Smooth muscle cell (in vitro differentiated cells): ENCODE measurements around the gene CR1L. TPM values are rescaled to one million over a fixed set of nuclear protein-coding genes. Genes with fewer than 3 reads are reported as not detected.
"Not testable (repeated sequence)": the region's sequence is repeated elsewhere in the genome, so short reads cannot be mapped to it uniquely, and the experiment has no call there.

Experiments used
- DNase-seq: peaks from one replicate; lab custom pipeline; 2025; ENCODE audit not compliant: unreplicated experiment; lab: John Stamatoyannopoulos, UW
- H2AFZ ChIP-seq: fragments of 200-600 bp; sonication (generic); 2 replicates; pipeline ENCODE4 v1.6.0; 2016; ENCODE audit warnings: antibody characterized with exemption, low read depth, mild to moderate bottlenecking
- H3F3A ChIP-seq: fragments of 200-600 bp; sonication (generic); 2 replicates; pipeline ENCODE4 v1.6.0; 2017; ENCODE audit warnings: antibody characterized with exemption, low read depth
- H3K27ac ChIP-seq: fragments of 200-600 bp; sonication (generic); 2 replicates; pipeline ENCODE4 v1.5.1; 2016; ENCODE audit warnings: low read depth, mild to moderate bottlenecking
- H3K27me3 ChIP-seq: fragments of 200-600 bp; sonication (generic); 2 replicates; pipeline ENCODE4 v1.6.1; 2016; ENCODE audit warnings: low read depth, mild to moderate bottlenecking
- H3K36me3 ChIP-seq: fragments of 200-600 bp; sonication (generic); 2 replicates; pipeline ENCODE4 v1.5.1; 2016; ENCODE audit warnings: low read depth
- H3K4me1 ChIP-seq: fragments of 200-600 bp; sonication (generic); 2 replicates; pipeline ENCODE4 v1.5.1; 2016; ENCODE audit warnings: low read depth
- H3K4me2 ChIP-seq: fragments of 200-600 bp; sonication (generic); 2 replicates; pipeline ENCODE4 v1.6.0; 2016; ENCODE audit warnings: mild to moderate bottlenecking
- H3K4me3 ChIP-seq: fragments of 200-600 bp; sonication (generic); 2 replicates; pipeline ENCODE4 v1.5.1; 2016; ENCODE audit warnings: mild to moderate bottlenecking
- H3K79me2 ChIP-seq: fragments of 200-600 bp; sonication (generic); 2 replicates; pipeline ENCODE4 v1.6.0; 2016; ENCODE audit warnings: low read depth, mild to moderate bottlenecking
- H3K9ac ChIP-seq: fragments of 200-600 bp; sonication (generic); 2 replicates; pipeline ENCODE4 v1.6.0; 2016; ENCODE audit warnings: low read depth
- H3K9me3 ChIP-seq: fragments of 200-600 bp; sonication (generic); replicated peaks from 2 replicates; pipeline ENCODE4 v1.5.1; 2016; ENCODE audit warnings: low read depth
- H4K20me1 ChIP-seq: fragments of 200-600 bp; sonication (generic); 2 replicates; pipeline ENCODE4 v1.6.0; 2016; ENCODE audit warnings: low read depth
- WGBS: methylation state at CpG from one replicate; pipeline ENCODE4 v1.1.7; 2016; ENCODE audit warnings: low lambda C conversion rate; 5-methylcytosine and 5-hydroxymethylcytosine counted together
- polyA plus RNA-seq: library from polyadenylated mRNA; unstranded; fragments of >200 nt; fragmentation: Nextera tagmentation; extraction: Ambion mirVana; gene quantifications from 2 replicates; pipeline ENCODE4 v1.2.1, GENCODE V29; 2016
- small RNA-seq: library from RNA; depleted of rRNA; stranded (forward); fragments of <200 nt; gene quantifications from one replicate; pipeline ENCODE3, GENCODE V24; 2014
- total RNA-seq: library from RNA; depleted of rRNA; stranded (reverse); fragments of >200 nt; gene quantifications from 2 replicates; pipeline ENCODE4 v1.2.3, GENCODE V29; 2014
- TF ChIP-seq, protein P1 (sequence below): fragments of 200-600 bp; sonication (generic); IDR thresholded peaks from 2 replicates; pipeline ENCODE4 v1.5.1; 2017; ENCODE audit warnings: borderline replicate concordance, mild to moderate bottlenecking, antibody characterized with exemption; ENCODE audit not compliant: insufficient read depth, poor library complexity, severe bottlenecking

Gene CR1L
- total and polyA plus RNA-seq, 2 experiments from 2014 or later, result 0.95 TPM; not detected in 1

DNA sequence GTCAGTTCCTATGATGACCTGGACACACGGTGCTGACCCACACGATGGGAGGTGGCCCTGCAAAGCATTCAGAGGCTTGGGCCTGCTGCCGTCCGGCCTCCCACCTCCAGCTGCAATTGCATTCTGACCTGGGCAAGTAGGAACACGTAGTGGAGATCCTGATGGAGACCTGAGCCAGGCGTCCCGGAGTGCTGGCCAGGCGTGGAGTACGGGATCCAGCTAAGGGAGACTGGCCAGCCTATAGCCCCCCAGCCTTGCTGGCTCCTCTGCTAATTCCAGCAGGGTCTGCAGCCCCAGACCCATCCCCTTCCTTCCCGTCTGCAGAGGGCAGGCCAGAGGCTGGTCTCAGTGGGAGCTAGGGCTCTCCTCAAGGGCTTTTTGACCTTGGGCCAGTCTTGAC, 118.2 kb downstream of the CR1L start:
- Histone ChIP-seq H4K20me1 (peaks cover 5% of the 10 kb centered on the region), H3K9me3 (no peaks in the 10 kb centered on the region), H3K4me3 (no peak overlapping the region), H3K27me3 (no peaks in the 10 kb centered on the region), H3K79me2 (peaks cover 1% of the 10 kb centered on the region), H3K36me3 (peaks cover 30% of the 10 kb centered on the region), H2AFZ (no peak overlapping the region), H3F3A (no peaks in the 10 kb centered on the region), H3K4me1 (no peaks in the 10 kb centered on the region), H3K27ac (no peak overlapping the region), H3K9ac (no peak overlapping the region), H3K4me2 (no peak overlapping the region)
- 90% methylated on average over 10 of the region's 10 CpGs for WGBS
- TF ChIP-seq, protein P1, sequence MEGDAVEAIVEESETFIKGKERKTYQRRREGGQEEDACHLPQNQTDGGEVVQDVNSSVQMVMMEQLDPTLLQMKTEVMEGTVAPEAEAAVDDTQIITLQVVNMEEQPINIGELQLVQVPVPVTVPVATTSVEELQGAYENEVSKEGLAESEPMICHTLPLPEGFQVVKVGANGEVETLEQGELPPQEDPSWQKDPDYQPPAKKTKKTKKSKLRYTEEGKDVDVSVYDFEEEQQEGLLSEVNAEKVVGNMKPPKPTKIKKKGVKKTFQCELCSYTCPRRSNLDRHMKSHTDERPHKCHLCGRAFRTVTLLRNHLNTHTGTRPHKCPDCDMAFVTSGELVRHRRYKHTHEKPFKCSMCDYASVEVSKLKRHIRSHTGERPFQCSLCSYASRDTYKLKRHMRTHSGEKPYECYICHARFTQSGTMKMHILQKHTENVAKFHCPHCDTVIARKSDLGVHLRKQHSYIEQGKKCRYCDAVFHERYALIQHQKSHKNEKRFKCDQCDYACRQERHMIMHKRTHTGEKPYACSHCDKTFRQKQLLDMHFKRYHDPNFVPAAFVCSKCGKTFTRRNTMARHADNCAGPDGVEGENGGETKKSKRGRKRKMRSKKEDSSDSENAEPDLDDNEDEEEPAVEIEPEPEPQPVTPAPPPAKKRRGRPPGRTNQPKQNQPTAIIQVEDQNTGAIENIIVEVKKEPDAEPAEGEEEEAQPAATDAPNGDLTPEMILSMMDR, result no peak
- DNase-seq, result no peak

DNA sequence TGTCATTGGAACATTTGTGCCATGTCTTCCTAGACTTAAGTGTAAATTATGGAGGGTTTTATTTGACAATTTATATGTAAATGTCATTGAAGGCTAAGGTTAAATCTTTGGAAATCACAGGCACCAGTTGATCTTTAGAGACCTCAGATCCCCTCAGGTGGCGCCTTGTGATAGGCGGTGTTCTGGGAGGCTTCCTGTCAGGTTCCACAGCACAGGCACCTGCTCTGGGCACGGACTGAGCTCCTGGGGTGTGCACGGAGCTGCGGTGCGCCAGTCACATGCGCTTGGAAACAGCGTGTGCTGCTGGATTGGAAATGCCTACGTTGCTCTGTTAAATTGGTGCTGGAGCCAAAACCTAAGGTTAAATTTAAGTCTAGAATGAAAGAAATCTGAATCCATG, 119.0 kb downstream of the CR1L start:
- peaks cover 27% of the 10 kb centered on the region for H3K36me3 ChIP-seq

GRCh38 chr1:207766569-207766968, 121.6 kb downstream of the CR1L start:
- no peak overlapping the region for H3K27ac ChIP-seq
- no peak overlapping the region for H3K4me3 ChIP-seq
- H3K4me2 ChIP-seq, result no peak overlapping the region
- H3K79me2 ChIP-seq, result peaks cover 13% of the 10 kb centered on the region
- no peaks in the 10 kb centered on the region for H3K4me1 ChIP-seq
- no peak for DNase-seq
- WGBS, result 92% methylated on average over 1 of the region's 1 CpG
- no peaks in the 10 kb centered on the region for H3F3A ChIP-seq
- H4K20me1 ChIP-seq, result no peaks in the 10 kb centered on the region
- TF ChIP-seq, protein P1, result no peak
- no peaks in the 10 kb centered on the region for H3K27me3 ChIP-seq
- no peaks in the 10 kb centered on the region for H3K9me3 ChIP-seq
- H3K9ac ChIP-seq, result no peak overlapping the region
- peaks cover 17% of the 10 kb centered on the region for H3K36me3 ChIP-seq
- H2AFZ ChIP-seq, result no peak overlapping the region

More for the DNA sequence above, 119.0 kb downstream of the CR1L start:
- Histone ChIP-seq H4K20me1 (no peaks in the 10 kb centered on the region), H3K4me2 (no peak overlapping the region), H2AFZ (no peak overlapping the region), H3K79me2 (no peaks in the 10 kb centered on the region), H3K4me1 (no peaks in the 10 kb centered on the region), H3K4me3 (no peak overlapping the region), H3K27ac (no peak overlapping the region), H3K9ac (no peak overlapping the region), H3F3A (no peaks in the 10 kb centered on the region), H3K27me3 (no peaks in the 10 kb centered on the region), H3K9me3 (no peaks in the 10 kb centered on the region)
- DNase-seq, result no peak
- TF ChIP-seq, protein P1, result no peak
- 93% methylated on average over 9 of the region's 9 CpGs for WGBS

DNA sequence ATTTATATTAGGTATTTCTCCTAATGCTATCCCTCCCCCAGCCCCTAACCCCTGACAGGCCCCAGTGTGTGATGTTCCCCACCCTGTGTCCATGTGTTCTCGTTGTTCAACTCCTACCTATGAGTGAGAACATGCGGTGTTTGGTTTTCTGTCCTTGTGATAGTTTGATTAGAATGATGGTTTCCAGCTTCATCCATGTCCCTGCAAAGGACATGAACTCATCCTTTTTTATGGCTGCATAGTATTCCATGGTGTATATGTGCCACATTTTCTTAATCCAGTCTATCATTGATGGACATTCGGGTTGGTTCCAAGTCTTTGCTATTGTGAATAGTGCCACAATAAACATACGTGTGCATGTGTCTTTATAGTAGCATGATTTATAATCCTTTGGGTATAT, 125.6 kb downstream of the CR1L start:
- not testable (repeated sequence) for H3K9me3 ChIP-seq, H2AFZ ChIP-seq, H3K4me1 ChIP-seq, H3K9ac ChIP-seq, H3K36me3 ChIP-seq, H3F3A ChIP-seq, DNase-seq, H3K27ac ChIP-seq, H3K4me2 ChIP-seq, H3K4me3 ChIP-seq, H3K27me3 ChIP-seq
- Histone ChIP-seq H3K79me2 (peaks cover 20% of the 10 kb centered on the region), H4K20me1 (peaks cover 24% of the 10 kb centered on the region)
- 100% methylated on average over 3 of the region's 4 CpGs for WGBS

Small RNAs within 50 kb of the gene (small RNA-seq; reads per million reads assigned to genes)
- not detected for gene RNA5SP534

Other genes starting within 250 kb of the CR1L start
- 0.04 TPM in 1 of 2 replicates, not detected in the other for gene CR2, start 190.8 kb upstream of the CR1L start, total RNA-seq
- not detected in 2 replicates for gene CR2, start 190.8 kb upstream of the CR1L start, polyA plus RNA-seq
- 0.04 TPM in 1 of 2 replicates, not detected in the other for gene CR1, start 149.0 kb upstream of the CR1L start, total RNA-seq
- 0.25 TPM in 1 of 2 replicates, not detected in the other for gene CR1, start 149.0 kb upstream of the CR1L start, polyA plus RNA-seq
- gene CD46, start 106.9 kb downstream of the CR1L start, total RNA-seq, result 234 and 243 TPM in 2 replicates
- 117 and 126 TPM in 2 replicates for gene CD46, start 106.9 kb downstream of the CR1L start, polyA plus RNA-seq